K562 (cell line): Measurements from ENCODE around the gene SRP54. TPM values are rescaled to one million over a fixed set of nuclear protein-coding genes. Genes with fewer than 3 reads are reported as not detected.

ENCODE experiments used
- NFXL1 ChIP-seq: fragments of 450-650 bp; formaldehyde crosslinking; IDR thresholded peaks from 2 replicates; pipeline ENCODE4 v1.4.0; 2021; ENCODE audit warnings: mild to moderate bottlenecking
- NR4A1 ChIP-seq, 2 experiments: fragments of 250-450 bp in 1 of 2; fragments of 450-650 bp in 1 of 2; sonication (Bioruptor Pico) in 1 of 2; IDR thresholded peaks; 2 replicates each; pipeline versions ENCODE4 v1.4.0 to v1.6.1; 2016 to 2020; ENCODE audit warnings: mild to moderate bottlenecking in 2 of 2, missing compliant biosample characterization in 1 of 2, missing genetic modification characterization in 1 of 2, moderate library complexity in 1 of 2
- PYGO2 ChIP-seq: fragments of 450-650 bp; IDR thresholded peaks from 2 replicates; pipeline ENCODE4 v1.6.1; 2016; ENCODE audit warnings: mild to moderate bottlenecking, missing genetic modification characterization, moderate library complexity, missing compliant biosample characterization
- RHOXF2B ChIP-seq: fragments of 250-450 bp; sonication (Bioruptor Pico); conservative IDR thresholded peaks from 2 replicates; pipeline ENCODE4 v1.5.1; 2021
- TBL1XR1 ChIP-seq, 2 experiments: IDR thresholded peaks; 2 replicates each; pipeline ENCODE4 v1.6.1; 2012; ENCODE audit warnings: improper control_type of control experiment in 2 of 2, low read length in 2 of 2, mild to moderate bottlenecking in 1 of 2
- TRIM24 ChIP-seq, 2 experiments: fragments of 450-650 bp; IDR thresholded peaks; 2 replicates each; pipeline ENCODE4 v1.6.1; 2016
- polyA plus RNA-seq, 8 experiments: library from polyadenylated mRNA; depleted of rRNA in 4 of 8; stranded (reverse) in 5 of 8; unstranded in 3 of 8; fragments of >200 nt; fragmentation: Nextera tagmentation in 2 of 8; fragmentation: Illumina TruSeq in 1 of 8; extraction: Ambion mirVana in 2 of 8; extraction: Trizol in 1 of 8; gene quantifications; 2 replicates each; pipeline versions ENCODE4 v1.2.1 to v1.2.3, GENCODE V29; 2011 to 2014; ENCODE audit warnings: inconsistent platforms in 1 of 8, missing spikeins in 1 of 8
- total RNA-seq, 7 experiments: library from RNA; depleted of rRNA in 6 of 7; stranded (reverse); fragments of >200 nt in 6 of 7; fragmentation: Illumina TruSeq in 2 of 7; extraction: Trizol in 2 of 7; gene quantifications; 2 replicates each; pipeline versions ENCODE4 v1.2.1 to v1.2.3, GENCODE V29; 2011 to 2021; ENCODE audit warnings: low replicate concordance in 1 of 7
- TF ChIP-seq, protein P1 (sequence below): fragments of 200-600 bp; sonication (generic); IDR thresholded peaks from one replicate; pipeline ENCODE4 v1.6.1; 2012; ENCODE audit warnings: mild to moderate bottlenecking, low read depth, low read length, inconsistent platforms

Gene SRP54
- total and polyA plus RNA-seq, 9 of the 15 experiments (the other 6 are each of a cell fraction or from before 2014, with no cell fraction given), result 28.6 to 69.8 (median 51.7) TPM

DNA sequence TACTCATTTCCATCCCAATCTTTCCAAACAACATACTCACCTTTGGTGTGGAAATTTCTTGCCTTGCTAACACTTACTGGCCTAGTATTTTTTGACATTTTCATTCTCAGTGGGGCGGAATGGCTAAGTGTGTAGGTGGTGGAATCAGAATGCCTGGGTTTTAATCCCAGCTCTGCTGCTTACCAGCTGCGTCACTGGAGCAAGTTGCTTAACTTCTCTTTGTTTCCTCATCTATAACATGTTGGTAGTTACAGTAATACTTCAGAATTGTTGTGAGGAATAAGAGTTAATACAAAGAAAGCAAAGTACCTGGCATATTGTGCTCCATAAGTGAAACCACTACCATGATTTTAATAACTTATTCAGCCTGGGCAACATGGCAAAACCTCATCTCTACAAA lies 60.3 kb downstream of the SRP54 start (continued):
- TF ChIP-seq, protein P1, sequence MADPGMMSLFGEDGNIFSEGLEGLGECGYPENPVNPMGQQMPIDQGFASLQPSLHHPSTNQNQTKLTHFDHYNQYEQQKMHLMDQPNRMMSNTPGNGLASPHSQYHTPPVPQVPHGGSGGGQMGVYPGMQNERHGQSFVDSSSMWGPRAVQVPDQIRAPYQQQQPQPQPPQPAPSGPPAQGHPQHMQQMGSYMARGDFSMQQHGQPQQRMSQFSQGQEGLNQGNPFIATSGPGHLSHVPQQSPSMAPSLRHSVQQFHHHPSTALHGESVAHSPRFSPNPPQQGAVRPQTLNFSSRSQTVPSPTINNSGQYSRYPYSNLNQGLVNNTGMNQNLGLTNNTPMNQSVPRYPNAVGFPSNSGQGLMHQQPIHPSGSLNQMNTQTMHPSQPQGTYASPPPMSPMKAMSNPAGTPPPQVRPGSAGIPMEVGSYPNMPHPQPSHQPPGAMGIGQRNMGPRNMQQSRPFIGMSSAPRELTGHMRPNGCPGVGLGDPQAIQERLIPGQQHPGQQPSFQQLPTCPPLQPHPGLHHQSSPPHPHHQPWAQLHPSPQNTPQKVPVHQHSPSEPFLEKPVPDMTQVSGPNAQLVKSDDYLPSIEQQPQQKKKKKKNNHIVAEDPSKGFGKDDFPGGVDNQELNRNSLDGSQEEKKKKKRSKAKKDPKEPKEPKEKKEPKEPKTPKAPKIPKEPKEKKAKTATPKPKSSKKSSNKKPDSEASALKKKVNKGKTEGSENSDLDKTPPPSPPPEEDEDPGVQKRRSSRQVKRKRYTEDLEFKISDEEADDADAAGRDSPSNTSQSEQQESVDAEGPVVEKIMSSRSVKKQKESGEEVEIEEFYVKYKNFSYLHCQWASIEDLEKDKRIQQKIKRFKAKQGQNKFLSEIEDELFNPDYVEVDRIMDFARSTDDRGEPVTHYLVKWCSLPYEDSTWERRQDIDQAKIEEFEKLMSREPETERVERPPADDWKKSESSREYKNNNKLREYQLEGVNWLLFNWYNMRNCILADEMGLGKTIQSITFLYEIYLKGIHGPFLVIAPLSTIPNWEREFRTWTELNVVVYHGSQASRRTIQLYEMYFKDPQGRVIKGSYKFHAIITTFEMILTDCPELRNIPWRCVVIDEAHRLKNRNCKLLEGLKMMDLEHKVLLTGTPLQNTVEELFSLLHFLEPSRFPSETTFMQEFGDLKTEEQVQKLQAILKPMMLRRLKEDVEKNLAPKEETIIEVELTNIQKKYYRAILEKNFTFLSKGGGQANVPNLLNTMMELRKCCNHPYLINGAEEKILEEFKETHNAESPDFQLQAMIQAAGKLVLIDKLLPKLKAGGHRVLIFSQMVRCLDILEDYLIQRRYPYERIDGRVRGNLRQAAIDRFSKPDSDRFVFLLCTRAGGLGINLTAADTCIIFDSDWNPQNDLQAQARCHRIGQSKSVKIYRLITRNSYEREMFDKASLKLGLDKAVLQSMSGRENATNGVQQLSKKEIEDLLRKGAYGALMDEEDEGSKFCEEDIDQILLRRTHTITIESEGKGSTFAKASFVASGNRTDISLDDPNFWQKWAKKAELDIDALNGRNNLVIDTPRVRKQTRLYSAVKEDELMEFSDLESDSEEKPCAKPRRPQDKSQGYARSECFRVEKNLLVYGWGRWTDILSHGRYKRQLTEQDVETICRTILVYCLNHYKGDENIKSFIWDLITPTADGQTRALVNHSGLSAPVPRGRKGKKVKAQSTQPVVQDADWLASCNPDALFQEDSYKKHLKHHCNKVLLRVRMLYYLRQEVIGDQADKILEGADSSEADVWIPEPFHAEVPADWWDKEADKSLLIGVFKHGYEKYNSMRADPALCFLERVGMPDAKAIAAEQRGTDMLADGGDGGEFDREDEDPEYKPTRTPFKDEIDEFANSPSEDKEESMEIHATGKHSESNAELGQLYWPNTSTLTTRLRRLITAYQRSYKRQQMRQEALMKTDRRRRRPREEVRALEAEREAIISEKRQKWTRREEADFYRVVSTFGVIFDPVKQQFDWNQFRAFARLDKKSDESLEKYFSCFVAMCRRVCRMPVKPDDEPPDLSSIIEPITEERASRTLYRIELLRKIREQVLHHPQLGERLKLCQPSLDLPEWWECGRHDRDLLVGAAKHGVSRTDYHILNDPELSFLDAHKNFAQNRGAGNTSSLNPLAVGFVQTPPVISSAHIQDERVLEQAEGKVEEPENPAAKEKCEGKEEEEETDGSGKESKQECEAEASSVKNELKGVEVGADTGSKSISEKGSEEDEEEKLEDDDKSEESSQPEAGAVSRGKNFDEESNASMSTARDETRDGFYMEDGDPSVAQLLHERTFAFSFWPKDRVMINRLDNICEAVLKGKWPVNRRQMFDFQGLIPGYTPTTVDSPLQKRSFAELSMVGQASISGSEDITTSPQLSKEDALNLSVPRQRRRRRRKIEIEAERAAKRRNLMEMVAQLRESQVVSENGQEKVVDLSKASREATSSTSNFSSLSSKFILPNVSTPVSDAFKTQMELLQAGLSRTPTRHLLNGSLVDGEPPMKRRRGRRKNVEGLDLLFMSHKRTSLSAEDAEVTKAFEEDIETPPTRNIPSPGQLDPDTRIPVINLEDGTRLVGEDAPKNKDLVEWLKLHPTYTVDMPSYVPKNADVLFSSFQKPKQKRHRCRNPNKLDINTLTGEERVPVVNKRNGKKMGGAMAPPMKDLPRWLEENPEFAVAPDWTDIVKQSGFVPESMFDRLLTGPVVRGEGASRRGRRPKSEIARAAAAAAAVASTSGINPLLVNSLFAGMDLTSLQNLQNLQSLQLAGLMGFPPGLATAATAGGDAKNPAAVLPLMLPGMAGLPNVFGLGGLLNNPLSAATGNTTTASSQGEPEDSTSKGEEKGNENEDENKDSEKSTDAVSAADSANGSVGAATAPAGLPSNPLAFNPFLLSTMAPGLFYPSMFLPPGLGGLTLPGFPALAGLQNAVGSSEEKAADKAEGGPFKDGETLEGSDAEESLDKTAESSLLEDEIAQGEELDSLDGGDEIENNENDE, result no peak
- TF ChIP-seq NFXL1 (CRISPR knock-in tag) (no peak), TRIM24 (IDR thresholded peaks at IDR 0.05) (no peak), TBL1XR1 (IDR thresholded peaks at IDR 0.05; ENCODE audit: low read length in 2 of 2) (no peak), PYGO2 (tag) (no peak), NR4A1 (CRISPR knock-in tag; IDR thresholded peaks at IDR 0.05) (no peak), NR4A1 (tag; IDR thresholded peaks at IDR 0.05) (no peak), RHOXF2B (CRISPR knock-in tag) (no peak)
